Keratinocyte (primary cell): ENCODE results near the gene CLRN2.

Experiments
- EZH2 ChIP-seq: IDR thresholded peaks from one replicate; pipeline ENCODE4 v1.6.1; 2012; ENCODE audit warnings: inconsistent platforms, mild to moderate bottlenecking, low read length, moderate library complexity
- TF ChIP-seq, protein P1 (sequence below), 3 experiments: IDR thresholded peaks in 1 of 3; conservative IDR thresholded peaks in 1 of 3; optimal IDR thresholded peaks in 1 of 3; 2 replicates in 2 of 3; 3 replicates in 1 of 3; pipeline versions ENCODE3 to v1.5.1; 2011; ENCODE audit warnings: low read length in 3 of 3, mild to moderate bottlenecking in 3 of 3, moderate library complexity in 2 of 3, control low read depth in 1 of 3, inconsistent platforms in 1 of 3; ENCODE audit not compliant: insufficient read depth in 2 of 3; ENCODE audit errors: extremely low read depth in 1 of 3

DNA sequence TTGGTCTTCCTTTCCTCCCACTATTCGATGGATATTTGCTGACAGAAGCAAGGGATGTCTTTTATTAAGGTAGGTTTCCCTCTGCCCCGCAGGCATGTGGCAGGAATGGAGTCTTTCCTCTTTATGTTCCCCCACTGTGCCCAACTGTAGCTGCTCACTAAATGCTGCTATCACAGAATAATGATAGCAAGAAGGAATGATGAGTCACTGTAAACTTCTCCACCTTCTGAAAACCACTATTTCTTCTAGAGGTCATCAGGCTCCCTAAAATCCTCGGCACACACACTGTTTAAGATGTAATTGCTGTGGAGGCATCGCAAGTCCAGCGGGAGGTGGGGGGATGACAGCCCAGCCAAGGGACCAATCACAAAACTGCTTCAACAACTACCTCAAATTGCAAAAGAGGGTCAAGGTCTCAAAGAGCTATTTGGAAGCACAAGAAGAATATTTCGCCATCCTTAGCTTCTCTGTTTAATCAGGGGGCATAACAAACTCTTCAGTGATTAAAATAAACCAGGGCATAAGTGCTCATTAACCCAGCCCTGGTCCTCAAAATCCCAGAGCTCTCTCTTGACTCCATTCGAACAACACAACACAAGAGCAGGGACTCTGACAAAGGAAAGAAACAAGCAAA is 17.0 kb upstream of the CLRN2 start:
- TF ChIP-seq, protein P1, sequence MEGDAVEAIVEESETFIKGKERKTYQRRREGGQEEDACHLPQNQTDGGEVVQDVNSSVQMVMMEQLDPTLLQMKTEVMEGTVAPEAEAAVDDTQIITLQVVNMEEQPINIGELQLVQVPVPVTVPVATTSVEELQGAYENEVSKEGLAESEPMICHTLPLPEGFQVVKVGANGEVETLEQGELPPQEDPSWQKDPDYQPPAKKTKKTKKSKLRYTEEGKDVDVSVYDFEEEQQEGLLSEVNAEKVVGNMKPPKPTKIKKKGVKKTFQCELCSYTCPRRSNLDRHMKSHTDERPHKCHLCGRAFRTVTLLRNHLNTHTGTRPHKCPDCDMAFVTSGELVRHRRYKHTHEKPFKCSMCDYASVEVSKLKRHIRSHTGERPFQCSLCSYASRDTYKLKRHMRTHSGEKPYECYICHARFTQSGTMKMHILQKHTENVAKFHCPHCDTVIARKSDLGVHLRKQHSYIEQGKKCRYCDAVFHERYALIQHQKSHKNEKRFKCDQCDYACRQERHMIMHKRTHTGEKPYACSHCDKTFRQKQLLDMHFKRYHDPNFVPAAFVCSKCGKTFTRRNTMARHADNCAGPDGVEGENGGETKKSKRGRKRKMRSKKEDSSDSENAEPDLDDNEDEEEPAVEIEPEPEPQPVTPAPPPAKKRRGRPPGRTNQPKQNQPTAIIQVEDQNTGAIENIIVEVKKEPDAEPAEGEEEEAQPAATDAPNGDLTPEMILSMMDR (optimal IDR thresholded peaks at IDR 0.05 in 1 of 3, IDR thresholded peaks at IDR 0.05 in 1 of 3, conservative IDR thresholded peaks at IDR 0.05 in 1 of 3; ENCODE audit: extremely low read depth in 1 of 3, insufficient read depth in 2 of 3, low read length in 3 of 3) = no peak
- no peak for TF ChIP-seq EZH2
